Measurements from ENCODE around the gene DPF3.

DPF3 gene

DNA sequence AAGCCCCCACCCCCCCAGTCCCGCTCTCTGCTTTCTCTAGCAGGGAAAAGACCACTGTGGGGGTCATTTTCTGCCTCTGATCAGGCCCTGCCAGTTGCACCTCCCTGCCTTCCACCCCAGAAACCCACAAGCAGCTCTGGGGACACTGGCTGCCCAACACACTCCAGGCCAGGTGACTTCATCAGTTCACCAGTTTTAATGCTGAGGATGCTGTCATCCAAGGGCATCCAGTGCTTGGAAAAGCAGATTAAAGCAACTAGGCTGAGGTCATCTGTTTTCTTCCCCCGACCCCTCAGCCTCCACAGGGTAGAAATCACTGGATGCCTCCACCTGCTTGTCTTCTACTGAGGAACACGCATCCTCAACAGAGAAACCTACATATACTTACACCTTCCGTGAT is 282.4 kb downstream of the DPF3 start:
- no peak for DNase-seq

DNA sequence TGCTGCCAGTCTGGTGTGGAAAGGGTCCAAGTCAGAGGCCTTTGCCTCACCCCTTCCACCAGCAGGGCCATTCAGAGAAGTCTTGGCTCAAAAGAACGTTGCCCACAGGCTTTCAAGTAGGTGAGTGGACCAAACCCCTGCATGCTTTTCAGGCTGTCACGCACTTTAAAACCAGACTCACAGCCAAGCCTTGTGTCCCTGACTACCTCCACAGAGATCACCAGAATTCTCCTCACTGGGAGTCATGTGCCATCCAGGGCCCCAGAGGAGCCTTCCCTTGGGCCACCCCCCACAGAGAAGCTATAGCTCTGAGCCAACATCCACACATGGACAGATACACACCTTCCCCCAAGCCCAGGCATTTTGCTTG is 283.1 kb downstream of the DPF3 start:
- DNase-seq: peak; percentile 54

DNA sequence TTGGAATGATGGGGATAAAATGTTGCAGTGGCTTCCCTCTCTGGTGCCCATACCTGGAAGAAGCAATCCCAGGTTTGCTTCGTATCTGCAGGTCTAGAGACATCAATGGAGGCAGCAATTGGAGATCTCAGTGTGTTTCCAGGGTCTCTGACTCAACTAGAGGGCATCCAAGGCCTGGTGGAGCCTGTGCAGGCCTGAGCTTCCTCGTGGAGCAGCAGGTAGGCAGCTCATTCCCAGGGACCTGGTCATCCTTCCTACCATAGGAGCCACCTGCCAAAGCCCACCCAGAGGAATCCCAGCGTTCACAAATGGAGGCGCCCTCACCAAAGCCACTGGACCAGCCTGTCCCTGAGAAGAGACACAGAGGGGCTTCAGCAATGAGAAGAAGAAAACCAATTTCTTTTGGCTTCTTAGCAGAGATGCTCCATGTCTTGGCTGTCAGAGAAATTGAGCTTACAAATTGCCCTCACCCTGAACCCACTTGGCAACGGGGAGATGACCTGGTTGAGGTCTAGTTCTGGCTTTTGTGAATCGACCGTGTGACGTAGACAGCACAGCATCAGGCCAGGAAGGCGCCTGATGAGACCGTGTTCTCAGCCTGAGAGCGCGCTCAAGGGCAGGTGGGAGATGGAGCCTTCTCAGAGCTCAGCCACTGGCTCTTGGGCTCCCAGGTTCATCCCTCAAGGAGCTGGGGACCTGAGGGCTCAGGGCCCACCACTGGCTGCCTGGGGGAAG is 283.6 kb downstream of the DPF3 start:
- no peak for DNase-seq

DNA sequence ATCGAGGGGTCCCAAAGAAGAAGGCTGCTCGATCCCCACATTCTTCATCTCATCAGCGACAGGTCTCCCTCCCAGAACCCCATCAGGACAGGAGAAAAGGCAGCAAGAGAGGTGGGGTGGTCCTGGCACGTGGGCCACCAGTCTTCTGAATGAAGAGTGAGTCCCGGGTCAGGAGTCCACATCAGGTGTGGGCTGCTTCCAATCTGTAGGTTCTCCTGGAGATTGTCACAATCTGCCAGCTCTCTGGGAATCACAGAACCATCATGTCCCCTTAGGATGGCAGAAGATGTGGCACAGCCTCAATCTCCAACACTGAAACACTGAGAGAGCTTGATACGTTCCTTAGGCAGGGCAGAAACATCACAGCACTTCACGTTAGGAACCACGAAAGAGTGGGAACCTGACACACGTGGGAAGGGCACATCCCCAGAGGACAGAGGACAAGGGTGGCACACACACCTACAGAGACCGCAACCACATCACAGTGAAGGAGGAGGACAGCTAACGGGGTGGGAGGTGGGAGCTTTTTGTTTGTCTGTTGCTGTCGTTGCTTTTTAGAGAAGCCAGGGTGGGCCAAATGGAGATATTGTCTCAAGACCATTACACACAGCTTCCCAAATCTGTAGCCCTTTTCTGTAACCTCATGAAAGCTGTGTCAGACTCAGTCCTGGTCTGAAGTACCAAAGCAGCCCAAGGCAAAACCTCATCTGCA is 284.5 kb downstream of the DPF3 start:
- no peak for DNase-seq

DNA sequence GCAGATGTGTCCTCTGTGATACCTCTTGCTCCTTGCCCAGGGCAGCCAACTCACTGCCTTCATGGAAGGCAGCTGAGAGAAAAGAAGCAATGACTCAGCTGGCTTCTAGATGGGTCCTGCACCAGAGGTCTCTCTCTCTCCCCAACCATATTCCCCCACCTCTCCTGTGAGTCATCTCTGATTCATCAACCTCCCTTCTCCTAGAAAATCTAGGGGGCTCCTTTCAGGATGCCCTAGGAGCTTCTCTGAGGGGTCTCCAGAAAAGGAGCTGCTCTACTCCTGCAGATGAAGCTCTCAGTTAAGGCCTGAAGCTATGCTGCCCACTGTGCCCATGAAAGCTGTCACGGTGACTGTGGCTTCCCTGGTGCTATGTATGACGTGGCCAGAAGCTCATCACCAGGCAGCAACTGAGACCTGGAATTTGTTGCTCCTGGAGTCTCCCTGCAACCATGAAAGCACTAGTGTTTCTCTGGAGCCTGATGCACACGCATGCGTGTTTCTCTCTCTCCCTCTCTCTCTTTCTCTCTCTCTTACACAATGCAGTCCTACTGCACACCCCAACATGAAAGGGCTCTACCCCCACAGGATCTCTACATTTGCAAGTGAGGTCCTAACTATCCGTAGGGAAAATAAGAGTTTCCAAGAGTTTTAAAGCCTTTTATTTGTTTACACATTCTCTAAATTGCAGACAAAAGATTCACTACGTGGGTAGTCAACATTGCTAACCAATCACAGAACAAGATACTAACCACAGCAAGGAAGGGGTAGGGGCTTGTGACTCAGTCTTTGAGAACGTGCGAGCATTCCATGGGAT is 285.3 kb downstream of the DPF3 start:
- peak; percentile 93 for DNase-seq

DNA sequence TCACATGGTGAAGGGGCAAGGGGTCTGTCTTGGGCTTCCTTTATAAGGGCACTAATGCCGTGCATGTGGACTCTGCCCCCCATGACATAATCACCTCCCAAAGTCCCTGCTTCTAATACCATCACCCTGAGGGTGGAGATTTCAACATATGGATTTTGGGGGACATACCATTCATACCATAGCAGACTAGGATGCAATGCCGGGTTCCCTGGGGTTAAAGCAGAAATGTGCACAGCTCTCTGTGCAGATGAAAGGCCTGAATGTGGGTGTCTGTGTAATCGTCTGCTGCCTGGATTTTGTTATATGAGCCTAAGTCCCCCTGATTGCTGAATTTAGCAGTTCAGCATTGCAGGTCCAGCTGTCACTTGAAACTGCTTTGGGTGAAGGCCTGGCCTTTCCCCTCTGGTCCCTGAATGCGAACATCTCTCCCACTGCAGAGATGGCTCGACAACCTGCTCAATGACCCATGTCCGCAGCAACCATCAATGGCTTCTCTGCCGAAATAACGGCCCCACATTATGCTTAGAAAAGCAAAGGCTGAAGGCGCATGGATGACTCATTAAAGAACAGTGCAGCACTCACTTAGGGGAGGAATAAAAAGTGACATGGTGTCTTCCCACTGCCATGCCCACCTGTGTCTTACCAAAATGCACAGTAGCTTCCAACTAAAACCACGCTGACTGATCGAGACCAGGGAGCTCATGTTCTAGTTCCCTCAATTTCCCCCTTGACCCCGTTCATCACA is 286.3 kb downstream of the DPF3 start:
- peak; percentile 68 for DNase-seq

DNA sequence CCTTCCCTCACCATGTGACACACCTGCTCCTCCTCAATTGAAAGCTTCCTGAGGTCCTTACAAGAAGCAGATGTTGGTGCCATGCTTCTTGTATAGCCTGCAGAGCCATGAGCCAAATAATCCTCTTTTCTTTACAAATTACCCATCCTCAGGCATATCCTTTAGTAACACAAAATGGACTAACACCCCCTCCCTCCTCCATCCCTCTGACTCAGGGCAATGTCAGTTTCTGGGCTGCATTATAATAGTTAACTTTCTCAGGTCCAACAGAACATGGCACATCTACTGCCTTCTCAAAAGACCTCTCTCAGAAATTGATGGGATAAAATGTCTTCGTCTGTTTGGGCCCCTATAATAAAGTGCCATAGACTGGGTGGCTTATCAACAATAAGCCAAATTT is 287.0 kb downstream of the DPF3 start:
- no peak for DNase-seq

DNA sequence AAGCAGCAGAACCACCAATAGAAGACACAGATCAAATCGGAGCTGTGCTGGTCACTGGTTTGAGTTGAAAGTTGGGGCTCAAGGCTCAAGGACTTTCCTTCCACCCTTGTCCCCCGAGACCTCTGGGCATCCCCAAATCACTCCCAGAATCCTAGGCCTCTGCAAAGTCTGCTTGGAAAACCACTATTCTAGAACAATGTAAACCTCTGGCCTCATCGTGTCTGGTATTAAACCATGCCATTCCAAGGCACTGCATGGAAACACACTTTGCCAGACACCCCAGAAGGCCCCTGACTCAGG is 288.0 kb downstream of the DPF3 start:
- no peak for DNase-seq

DNA sequence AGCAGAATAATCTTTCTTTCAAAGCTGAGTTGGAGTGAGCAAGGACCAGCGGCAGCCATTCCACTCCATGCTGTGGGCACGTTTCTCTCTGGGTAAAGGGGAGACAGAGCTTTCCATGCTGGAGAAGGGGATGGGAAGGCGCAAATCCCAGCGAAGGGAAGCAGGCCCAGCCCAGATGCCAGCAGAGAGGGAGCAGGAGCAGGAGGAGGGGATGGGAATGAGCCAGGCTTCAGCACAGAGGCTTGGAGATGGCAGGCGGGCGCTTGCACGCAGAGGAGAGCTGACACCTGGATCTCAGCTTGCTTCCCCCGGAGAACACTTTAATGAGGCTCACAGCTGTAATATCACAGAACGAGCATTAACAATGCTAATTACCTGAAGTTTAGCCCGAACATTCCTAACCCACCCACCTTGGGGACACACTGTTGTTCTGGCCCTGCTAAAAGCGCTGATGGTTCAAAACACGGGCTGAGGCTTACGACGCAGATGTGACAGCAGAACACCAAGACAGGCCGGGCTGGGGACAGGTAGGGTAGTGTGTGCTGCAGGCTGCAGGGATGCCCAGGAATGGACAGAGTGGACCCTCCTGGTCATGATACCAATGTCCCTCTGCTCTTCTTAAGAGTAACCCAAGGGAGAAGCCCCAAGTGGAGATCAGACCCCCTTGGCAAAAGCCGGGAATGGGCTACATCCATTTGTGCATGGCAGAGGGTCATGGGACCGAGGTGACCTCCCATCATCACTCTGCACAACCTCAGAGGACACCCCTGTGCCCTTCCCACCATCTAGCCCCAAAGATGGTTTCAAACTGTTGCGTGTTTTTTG is 288.6 kb downstream of the DPF3 start:
- DNase-seq: no peak

DNA sequence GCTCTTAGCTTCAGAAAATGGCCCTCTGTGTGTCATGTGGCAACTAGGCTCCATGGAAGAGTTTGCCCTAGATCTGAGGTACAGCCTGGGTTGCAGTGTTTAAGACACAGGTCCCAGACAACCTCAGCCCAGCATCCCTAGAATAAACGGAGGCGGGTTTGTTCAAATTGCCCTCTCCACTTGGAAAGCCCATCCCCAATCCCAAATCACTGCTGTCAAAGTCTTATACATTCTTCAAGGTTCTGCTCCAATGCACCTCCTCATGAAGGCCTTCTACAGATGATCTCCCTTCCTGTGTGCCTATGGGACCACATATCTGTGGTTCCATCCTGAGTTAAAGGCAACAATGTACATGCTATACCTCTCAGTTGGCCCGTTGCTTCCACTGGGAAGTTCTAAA is 289.8 kb downstream of the DPF3 start:
- DNase-seq: no peak

DNA sequence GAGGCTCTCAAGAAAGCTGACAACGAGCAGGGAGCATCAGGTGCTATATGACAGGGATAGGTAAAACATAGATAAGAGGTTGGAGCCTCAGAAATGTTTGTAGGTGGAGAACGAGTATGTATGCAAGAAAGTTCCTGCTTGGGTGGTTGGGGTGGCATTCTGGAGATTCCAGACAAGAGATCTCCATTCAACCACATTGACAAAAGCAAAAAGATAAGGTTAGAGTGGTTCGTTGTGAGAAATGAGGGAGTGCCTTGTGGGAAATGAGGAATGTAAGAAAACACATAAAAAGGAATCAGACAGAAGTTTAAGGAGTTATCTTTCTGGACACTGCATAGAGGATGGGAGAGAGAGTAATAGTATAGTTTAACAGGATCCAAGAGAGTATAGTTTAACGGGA is 290.3 kb downstream of the DPF3 start:
- DNase-seq: no peak

DNA sequence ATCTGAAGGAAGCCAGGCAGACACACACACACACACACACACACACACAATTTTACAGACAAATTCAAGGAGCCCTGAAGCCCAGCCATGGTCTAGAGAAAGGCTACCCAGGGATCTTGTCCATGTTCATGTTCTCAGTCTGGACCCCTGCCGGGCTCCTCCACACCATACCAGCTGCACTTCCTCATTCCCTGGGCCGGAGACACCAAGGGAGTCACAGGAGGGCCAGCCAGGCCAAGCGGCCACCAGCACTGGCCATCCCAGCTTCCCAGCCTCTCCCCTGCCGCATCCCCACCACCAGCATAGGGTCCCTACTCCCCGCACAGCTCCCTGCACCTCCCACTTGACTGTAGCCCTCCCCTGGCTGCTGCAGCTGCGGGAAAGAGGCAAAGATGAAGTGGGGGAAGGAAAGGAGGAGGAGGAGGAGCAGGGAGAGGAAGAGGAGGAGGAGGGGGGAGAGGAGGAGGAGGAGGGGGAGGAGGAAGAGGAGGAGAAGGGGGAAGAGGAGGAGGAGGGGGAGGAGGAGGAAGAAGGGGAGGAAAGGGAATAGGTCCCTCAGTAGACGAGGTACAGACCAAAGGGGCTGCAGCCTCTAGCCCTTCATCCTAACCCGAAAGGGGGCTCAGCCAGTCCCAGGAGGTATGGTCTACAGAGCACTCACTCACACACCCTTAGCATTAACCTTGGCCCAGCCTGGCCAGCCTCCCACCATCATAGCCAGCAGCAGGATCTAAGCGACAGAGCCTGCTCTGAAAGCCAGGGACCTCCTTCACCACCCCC is 293.2 kb downstream of the DPF3 start:
- no peak for DNase-seq

DNA sequence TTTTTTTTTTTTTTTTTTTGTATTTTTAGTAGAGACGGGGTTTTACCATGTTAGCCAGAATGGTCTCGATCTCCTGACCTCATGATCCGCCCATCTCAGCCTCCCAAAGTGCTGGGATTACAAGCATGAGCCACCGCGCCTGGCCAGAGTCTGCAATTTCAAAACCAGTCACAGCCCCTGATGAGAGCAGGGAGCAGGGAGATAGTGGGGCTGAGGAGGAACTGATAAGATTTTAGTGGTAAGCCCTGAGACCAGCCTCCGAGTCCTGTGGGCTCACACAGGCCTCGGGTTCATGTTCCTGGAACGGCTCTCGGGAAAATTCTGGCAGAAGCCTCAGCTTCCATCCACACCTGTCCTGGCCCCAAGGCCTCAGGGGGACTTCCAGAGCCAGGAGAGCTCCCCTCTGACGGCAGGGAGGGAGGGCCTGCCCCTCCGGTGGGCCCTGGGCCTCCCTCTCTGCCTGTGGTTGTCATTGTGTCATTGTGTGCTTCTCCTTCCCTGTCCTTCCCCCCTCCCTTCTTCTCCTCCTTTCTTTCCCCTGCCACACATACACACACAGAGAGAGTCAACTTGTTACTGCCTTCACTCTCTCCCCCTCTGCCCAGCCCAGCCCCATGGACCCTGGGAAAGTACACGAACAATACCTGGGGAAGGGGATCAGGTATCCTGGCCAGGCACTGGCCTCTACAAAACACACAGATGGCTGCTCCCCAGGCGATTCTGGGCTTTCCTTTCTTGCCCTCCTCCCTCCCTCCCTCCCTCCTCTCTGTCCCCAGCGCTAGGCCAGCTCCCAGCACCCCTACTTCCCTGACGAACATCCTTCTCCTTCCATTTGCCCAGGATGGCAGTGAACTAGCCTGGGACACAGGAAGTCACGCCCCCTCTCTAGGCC is 294.1 kb downstream of the DPF3 start:
- no peak for DNase-seq

DNA sequence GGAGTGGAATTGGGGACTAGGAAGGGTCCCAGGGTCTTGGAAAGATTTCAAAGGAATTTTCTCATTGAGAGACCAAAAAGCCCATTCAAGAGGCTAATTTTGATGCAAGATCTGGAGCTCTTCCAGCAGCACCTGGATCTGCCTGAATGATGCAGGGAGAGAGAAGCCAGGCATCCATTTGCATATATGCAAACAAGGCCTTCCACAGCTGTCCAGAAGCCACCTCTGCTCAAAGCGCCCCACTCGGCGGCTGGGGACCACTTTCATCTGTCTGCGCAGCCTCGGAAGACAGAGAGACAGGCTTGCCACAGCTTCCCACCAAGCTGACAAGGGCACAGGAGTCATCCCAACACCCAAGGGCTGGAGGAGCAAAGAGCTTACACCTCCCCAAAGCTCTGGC is 295.6 kb downstream of the DPF3 start:
- DNase-seq: no peak

DNA sequence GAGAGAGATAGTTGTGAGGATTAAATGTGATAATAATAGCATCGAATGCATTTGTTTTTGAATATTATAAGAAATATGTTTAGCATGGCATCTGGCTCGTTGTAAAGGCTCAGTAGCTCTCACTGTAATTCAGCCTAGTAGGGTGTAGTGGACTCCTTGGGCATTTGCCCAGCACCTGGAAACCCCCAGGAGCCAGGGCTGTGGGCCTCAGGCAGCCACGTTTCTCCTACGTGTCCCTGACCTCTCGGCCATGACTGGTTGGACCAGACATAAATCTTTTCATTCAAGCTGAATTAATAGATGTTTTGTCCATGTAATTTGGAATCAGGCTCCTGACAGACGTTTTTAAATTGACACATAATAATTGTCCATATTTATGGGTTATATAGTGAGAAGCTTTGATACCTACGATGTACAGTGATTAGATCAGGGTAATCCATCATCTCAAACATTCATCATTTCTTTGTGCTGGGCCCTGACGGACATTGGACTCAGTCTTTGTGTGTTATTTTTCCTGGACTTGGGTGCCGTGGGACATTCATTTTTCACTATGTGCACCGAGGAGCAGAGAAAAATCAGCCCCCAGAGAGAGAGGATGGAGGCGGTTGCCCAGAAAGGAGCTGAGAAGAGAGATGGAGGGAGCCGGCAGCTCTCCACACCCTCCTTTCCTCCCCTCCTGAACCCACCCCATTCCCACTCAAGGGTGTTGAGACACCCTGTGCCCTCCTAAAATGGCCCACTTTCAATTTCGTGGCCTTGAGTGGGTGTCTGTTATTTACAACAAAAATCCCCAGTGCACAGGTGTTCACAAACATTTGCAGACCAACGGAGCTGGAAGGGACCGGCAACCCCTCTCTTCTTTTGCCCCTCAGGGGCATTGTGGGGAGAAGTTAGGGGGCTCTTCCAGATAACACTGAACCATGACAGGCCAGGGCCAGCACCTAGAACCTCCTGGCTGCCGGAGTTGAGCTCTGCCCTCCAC is 296.4 kb downstream of the DPF3 start:
- no peak for DNase-seq

DNA sequence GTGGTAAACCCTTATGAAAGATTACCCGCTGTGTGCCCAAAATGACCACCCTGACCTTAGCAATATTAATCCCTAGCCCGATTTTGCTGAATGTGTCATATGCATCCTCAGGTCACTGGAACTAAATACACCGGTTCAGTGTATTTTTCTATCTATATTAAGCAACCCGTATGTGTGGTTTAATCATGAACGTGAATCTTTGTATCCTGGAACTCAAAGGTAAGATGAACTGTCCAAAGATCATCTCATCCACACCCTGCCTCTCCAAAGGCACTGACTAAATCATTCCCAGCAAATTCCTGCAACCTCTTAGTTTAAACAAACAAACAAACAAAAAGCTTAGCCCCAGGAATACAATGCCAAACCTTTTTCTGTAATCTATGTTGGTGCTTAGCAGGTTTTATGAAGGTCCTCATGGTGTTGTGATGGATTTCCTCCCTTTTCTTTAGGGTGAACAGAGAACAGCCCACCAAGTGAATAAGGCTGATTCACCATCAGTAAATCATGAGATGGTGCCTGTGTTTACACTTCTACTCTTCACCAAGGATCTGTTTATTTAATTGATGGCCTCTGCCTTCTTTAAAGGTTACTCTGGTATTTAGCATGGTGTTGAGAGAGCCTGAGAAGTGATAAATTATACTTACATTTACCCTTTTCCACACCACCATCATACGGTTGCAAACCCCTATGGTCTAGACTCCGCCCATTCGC is 298.6 kb downstream of the DPF3 start:
- DNase-seq: no peak

DNA sequence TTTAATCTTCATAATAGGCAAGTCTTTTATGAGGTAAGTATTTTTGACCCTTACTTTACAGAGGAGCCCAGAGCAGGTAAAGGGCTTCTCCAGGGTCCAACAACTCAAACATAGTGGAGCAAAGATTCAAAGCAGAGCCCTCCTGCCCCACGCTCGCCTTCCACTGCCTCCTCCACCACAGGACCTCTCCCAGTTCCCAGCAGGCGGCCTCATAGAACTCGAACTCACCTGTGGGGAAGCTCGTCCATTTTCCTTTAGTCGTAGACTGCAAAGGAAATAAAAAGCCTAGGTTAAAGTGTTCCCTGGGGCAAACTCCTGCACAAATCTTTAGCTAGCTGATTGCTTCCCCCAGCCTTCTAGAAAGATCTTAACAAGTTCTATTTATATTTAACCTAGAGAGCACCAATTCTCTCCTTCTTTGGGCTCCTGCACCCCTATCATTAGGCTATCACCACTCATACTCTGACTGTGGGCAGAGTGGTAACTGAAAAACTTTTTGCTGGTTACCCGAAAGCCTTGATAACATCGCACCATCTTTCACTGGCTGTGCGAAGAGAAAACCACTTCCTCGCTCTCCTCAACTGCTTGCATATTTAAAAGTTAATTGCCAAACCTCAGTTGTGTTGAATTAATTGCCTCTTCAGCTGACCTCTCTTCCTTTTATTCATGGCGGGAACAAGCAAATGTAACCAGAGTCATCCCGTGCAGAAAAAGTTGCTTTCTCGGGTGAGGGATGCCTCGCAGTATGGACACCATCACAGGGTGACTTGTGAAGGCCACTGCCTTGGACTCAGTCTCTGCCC is 299.6 kb downstream of the DPF3 start:
- no peak for DNase-seq

DNA sequence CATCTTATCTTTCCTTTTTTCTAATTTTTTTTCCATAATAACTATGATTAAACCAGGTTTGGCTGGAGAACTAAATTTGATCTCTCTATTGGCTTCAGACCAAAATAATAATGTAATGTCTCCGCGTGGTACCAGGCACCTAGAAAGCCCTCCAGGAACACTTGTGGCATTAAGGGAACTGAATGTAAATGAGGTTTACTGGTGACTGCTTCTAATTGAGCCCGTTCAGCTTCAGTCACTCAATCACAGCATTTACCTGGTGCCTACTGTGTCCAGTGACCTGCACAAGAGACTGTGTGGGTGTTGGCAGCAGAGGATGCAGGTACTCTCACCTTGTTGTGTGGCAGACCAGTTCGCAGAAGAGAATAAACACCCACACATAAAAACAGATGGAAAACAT is 302.5 kb downstream of the DPF3 start:
- no peak for DNase-seq
